NCI-H510A (cell line): Measurements from ENCODE around the gene SPDYE6.
"Not testable (repeated sequence)": the region's sequence is repeated elsewhere in the genome, so short reads cannot be mapped to it uniquely, and the experiment has no call there.

Experiments
- DNase-seq: peaks from one replicate; lab custom pipeline; 2025; lab: John Stamatoyannopoulos, UW

Gene SPDYE6, protein sequence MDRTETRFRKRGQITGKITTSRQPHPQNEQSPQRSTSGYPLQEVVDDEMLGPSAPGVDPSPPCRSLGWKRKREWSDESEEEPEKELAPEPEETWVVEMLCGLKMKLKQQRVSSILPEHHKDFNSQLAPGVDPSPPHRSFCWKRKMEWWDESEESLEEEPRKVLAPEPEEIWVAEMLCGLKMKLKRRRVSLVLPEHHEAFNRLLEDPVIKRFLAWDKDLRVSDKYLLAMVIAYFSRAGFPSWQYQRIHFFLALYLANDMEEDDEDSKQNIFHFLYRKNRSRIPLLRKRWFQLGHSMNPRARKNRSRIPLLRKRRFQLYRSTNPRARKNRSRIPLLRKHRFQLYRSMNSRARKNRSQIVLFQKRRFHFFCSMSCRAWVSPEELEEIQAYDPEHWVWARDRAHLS

DNA sequence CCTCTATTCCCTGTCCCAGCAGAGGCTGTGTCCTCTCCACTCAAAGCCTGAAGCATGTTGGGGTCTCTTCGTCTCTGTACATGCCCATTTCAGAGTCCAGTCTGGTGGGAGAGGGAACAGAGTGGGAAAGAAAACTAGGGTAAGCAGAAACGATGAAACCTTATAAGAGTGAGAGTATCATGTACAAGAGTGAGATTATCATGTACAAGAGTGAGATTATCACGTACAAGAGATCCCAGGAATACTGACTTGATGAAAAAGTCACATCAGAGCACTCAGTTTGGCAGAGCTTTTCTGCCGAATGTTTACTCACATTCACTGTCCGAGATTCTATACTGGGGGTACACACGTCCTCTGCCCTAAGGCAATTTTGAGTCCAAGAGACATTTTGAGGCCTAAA lies at the start of gene SPDYE6:
SPDYE6 (minus strand) TSS at position 101 of the 400 bp plus-strand sequence. CDS start 421 bp downstream, outside the sequence.
- DNase-seq = not testable (repeated sequence)

DNA sequence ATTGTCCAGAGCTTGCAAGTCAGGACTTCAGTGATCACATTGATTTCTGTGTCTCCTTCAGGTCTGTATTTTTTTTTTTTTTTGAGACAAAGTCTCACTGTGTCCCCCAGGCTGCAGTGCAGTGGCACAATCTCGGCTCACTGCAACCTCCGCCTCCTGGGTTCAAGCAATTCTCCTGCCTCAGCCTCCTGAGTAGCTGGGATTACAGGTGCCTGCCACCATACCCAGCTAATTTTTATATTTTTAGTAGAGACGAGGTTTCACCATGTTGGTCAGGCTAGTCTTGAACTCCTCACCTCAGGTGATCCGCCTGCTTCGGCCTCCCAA lies 48.6 kb upstream of the SPDYE6 start:
- DNase-seq = not testable (repeated sequence)

DNA sequence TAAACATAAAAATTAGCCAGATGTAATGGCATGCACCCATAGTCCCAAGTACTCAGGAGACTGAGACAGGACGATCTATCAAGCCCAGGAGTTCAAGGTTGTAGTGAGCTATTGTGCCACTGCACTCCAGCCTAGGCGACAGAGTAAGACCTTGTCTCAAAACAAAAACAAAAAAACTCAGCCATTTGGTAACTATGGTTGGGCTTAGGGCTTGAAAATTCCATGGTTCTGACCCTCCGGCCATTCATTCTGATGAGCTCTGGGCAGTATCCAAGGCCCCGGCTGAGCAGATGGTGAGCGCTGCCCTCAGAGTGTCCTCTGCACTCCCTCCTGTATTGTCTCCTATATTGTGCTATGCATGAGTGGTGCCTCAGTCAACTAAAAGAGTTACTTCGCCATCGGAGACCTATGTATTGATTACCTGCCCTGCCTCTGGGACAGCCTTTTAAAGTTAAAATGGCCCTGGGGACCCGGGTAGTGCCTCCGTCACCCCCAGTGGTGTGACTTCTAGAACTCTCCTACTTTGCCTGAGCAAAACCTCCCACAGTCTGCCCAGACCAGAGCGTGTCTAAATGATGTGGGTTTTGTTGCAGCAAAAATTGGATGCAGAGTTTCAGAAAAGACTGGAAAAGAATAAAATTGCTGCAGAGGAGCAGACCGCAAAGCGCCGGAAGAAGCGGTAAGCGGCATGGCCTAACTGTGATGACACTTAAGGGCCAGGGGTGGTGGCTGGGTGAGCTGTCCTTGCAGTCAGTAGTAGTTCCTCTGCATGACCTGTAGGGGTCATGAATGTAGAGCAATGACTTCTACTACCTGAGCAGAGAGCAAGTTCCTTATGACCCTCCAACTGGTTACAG lies 48.0 kb upstream of the SPDYE6 start:
- peak; percentile 7 for DNase-seq

DNA sequence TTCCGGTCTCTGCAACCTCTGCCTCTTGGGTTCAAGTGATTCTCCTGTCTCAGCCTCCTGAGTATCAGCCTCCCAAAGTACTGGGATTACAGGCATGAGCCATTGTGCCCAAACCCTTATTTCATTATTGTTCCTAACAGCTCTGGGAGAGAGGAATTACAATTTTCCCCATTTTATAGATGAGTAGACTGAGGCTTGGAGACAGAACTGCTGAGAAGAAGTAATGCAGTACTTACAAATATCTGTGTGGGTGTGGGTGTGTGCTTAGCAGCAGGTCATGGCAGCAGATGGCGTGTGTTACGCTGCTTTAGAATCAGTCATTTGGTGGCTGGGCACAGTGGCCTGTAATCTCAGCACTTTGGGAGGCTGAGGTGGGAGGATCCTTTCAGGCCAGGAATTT lies 47.3 kb upstream of the SPDYE6 start:
- no peak for DNase-seq

DNA sequence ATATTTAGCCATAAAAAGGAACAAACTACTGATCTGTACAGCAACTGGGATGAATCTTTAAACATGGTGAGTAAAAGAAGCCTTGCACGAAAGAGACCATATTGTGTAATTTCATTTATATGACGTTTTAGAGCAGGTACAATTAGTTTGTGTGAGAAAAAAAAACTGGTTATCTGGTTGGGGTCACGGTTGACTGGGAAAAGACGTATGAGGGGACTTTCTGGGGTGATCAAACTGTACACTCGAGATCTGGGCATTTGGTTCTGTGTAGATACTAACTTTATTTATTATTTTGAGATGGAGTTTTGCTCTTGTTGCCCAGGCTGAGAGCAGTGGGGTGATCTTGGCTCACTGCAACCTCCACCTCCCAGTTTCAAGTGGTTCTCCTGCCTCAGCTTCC lies 44.1 kb upstream of the SPDYE6 start:
- no peak for DNase-seq

DNA sequence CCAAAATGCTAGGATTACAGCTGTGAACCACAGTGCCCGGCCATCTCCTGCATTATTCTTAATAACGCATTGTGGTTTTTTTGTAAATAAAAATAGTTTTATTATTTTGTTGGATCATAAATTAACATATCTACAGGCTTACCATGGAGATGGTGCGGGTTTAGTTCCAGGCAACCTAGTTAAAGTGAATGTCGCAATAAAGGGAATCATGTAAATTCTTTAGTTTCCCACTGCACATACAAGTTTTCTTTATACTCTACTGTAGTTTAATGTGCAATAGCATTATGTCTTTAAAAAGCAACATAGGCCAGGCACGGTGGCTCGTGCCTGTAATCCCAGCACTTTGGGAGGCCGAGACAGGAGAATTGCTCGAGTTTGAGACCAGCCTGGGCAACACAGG lies 42.3 kb upstream of the SPDYE6 start:
- DNase-seq = no peak

DNA sequence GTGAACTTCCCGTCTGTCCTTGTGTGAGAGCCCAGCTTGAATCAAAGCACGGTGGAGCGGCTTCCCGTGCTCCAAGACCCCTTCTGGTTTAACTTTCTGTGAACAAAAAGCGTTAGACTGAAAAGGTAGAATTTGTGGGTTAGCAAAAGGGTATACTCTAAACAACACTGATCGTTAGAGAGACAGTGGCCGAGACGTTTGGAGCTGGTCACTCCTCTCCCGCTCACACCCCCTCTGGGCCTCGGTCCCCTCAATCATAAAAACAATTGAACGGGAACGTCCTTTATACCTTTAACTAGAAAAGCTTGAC lies 40.4 kb upstream of the SPDYE6 start:
- DNase-seq = no peak

DNA sequence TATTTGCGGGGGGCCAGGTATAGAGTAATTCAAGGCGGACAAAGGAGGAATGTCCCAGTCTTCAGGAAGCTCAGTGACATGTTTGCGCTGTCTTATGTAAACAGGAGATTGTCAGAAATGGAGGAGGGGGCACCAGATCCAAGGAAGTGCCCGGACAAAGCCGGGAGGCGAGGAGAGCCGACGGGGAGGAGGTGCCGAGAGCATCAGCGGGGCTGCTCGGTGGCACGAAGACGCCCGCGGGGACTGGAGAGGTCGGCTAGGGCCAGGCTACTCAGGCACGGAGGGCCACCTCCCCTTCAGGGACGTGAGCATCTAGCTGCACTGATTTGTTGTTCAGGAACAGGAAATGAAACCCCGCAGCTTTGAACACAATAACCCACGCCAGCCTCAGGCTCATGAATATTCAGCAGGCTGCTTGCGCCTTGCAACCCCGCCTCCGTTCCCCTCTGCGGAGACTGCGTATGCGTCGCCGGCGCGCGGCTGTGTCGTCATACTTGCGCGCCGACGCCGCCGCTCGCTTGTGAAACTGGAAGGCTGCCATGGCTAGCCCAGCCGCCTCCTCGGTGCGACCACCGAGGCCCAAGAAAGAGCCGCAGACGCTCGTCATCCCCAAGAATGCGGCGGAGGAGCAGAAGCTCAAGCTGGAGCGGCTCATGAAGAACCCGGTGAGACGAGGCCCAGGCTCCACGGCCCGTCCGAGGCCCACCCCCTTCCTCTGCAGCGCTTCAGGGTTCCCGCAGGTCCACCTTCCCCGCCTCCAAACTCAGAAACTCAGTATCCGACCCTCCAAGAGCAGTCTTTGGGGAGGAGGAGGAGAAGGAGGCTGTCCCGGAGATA lies 39.8 kb upstream of the SPDYE6 start, which contains the start of gene PRKRIP1:
PRKRIP1 (plus strand) TSS at position 491 of the 837 bp plus-strand sequence; CDS start at position 540, 49 bp downstream.
- DNase-seq = peak; percentile 78

DNA sequence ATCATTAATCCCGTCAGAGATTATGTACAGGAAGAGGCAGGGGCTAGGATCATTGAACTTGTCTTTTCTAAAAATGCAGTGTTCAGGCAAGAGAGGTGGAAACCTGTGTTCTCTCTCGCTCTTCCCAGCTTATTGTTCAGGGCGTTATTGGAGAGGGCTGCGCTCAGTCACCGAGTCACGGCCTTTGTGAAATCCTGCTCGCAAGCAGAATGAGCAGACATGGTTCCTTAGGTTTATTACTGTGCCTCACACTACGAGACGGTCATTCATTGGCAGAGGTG lies 39.3 kb upstream of the SPDYE6 start:
- no peak for DNase-seq

DNA sequence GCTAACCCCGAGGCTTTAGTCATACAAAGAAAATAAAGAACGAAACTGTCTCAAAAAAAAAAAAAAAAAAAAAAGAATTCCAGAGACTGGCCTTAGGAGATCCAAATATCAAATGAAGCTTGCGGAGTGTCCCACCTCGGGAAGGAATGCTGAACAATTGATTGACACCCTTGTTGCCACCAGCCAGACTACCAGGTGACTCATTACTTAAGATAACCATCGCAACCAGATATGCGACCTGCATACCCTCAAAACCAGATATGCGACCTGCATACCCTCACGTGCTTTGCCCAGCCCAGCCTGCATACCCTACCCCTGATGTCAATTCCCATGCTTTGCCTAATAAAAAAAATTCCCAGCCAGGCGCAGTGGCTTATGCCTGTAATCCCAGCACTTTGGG lies 37.2 kb upstream of the SPDYE6 start:
- no peak for DNase-seq

DNA sequence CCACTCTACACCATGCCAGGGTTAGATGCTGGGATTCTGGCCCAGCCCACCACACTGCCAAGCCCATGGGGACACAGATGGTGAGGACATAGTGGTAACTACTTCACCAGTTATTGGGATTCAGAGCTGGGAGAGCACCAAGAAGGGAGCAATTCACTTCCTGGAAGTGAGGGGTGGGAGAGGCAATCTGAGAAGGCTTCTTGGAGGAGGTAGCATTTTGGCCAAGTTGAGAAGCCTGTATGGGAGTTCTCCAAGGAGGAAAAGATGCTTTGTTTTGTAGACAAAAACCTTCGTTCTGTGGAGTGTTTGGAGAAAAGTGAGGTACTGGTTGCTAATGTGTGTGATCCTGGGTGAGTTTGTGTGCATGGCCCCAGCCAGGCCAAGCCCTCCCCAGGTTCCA lies 36.1 kb upstream of the SPDYE6 start:
- DNase-seq = no peak

DNA sequence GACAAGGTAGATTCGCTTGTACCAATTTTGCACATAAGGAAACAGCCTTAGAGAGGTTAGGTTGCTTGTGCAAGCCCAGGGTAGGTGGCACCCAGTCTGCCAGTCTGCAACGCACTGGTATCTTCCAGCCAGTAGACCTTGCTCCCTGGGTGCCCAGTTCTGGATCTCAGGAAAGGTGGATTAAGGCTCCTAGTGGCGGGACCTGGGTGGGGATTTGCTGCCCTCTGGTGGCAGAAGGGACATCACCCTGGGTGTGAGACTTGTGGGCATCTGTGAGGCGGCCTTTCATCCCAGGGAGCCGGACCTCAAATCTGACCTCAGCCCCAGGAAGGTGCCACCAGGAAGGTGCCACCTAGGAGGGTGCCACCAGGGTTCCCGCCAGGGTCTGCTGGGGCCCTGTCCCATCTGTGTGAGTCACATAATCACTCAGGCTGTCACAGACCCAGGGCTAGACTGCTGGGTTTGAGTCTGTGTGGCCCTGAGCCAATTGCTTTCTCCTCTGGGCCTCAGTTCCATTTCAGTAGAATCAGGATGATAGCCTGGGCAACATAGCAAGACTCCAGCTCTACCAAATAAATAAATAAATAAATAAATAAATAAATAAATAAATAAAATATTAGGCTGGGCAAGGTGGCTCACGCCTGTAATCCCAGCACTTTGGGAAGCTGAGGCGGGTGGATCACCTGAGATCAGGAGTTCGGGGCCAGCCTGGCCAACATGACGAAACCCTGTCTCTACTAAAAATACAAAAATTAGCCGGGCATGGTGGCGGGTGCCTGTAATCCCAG lies 34.6 kb upstream of the SPDYE6 start:
- peak; percentile 13 for DNase-seq

DNA sequence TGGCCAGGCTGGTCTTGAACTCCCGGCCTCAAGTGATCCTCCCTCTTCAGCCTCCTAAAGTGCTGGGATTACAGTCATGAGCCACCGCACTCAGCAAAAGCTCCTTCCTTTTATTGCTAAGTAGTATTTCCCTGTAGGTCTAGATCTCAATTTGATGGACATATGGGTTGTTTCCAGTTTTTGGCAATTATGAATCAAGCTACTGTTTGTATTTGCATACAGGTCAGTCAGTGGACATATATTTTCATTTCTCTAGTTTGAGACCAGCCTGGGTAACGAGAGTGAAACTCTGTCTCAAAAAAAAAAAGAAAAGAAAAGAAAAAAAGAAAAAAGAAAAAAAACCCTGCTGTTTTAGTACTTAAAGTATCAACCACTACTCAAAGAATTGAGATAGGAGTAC lies 33.6 kb upstream of the SPDYE6 start:
- no peak for DNase-seq

DNA sequence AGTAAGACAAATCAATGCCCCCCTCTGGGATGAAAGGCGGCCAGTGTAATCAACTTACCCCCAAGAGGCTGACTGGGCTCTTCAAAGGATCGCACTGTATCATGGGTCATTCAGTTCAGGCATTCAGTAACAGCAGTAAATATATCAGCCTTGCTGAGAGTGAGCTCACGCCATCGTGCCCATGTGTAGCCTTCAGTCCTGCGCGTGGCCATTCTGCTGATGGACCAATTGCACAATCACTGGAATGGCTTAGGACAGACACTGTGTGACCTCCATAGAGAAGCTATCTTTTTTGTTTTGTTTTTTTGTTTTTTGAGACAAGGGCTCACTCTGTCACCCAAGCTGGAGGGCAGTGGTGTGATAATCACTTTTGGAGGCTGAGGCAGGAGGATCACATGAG lies 30.8 kb upstream of the SPDYE6 start:
- DNase-seq = no peak

DNA sequence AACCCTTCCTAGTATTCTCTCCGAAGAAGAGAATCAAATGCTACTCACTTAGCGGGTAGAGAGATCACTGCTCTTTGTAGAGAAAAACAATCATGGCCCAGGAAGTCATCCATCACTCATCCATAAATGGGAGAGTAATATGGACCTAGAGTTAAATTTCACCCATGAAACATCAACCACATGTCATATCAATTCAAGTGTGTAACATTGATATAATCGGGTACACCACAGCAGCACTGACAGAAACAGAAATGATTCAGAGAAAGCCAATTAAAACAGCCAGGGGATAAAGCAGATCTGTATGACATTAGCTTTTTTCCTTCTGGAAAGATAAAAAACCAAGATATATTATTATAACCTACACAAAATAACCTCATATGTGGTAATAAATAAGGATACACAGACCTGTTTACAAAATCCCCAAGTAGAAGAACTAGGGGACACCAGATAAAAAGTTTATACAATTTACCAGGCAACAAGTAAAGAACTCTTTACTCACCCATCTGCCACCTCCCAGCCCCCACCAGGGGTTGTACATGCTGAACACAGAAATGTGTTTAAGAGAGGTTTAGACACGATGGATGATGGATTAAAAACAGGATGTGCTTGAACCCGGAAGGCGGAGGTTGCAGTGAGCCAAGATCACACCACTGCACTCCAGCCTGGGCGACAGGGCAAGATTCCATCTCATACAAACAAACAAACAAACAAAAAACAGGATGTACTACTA lies 25.6 kb upstream of the SPDYE6 start:
- not testable (repeated sequence) for DNase-seq

DNA sequence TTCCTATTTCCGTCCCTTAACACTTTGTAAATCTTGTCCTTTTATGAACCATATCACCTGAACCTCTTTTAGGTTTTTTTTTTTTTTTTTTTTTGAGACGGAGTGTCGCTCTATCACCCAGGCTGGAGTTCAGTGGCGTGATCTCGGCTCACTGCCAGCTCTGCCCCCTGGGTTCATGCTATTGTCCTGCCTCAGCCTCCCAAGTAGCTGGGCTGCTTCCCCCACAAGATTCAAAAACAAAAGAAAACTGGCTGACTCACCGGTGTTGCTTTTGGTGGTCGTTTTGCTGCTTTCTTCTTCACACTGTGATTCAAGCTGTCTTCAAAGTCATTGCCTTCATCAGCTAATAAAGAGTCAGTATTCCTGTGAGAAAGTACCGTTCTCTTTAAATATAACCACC lies 24.6 kb upstream of the SPDYE6 start:
- not testable (repeated sequence) for DNase-seq

DNA sequence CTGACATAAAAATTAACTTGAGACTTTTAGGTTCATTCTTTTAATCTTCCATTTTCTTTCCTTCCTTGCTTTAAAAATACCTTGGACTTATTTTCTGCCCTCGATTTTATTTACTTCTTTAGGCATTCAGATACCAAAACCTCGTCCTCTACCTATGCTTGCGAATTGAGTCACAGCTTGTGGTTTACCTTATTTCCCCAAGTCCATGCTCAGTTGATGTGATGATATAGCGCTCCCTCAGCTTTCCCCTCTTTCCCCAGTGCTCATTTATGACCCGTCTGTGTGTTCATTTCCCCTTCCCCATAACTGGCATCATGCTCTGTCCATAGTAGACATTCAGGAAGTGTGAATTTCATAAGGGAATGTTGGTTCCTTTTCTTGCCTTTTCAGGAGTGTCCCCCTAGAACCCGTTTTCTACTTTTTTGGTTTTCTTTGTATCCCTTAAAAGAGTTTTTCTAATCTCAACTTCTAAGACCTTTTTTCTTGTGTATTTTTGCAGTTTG lies 20.8 kb upstream of the SPDYE6 start:
- no peak for DNase-seq

DNA sequence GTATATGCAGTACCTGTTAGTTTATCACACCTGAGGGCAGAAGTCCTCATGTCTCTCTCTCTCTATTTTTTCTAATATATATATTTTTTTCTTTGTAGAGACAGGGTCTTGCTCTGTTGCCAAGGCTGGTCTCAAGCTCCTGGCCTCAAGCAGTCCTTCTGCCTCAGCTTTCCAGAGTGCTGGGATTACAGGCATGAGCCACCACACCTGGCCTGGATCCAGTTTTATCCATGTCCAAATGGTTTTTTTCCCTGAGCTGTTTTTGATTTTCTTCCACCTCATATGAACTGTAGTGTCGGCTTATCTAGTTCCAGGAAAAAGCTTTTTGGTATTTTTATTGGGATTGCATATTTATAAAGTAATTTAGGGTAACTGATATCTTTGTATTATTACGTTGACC lies 16.6 kb upstream of the SPDYE6 start:
- not testable (repeated sequence) for DNase-seq

DNA sequence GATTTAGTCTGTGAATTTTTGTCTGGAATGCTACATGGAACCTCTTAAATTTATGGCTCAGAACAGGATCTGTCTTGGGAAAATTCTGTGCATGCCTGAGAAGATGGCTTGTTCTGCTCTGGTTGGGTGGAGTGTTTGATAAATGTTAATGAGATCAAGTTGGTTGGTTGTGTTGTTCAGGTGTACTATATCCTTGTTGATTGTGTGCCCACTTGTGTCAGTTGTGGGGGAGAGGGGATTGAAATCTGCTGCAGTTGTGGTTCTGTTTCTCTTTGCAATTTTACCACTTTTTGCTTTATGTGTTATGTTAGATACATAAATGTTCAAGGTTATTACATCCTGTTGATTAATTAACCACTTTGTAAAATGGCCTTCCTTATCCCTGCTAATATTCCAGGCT lies 13.8 kb upstream of the SPDYE6 start:
- not testable (repeated sequence) for DNase-seq

DNA sequence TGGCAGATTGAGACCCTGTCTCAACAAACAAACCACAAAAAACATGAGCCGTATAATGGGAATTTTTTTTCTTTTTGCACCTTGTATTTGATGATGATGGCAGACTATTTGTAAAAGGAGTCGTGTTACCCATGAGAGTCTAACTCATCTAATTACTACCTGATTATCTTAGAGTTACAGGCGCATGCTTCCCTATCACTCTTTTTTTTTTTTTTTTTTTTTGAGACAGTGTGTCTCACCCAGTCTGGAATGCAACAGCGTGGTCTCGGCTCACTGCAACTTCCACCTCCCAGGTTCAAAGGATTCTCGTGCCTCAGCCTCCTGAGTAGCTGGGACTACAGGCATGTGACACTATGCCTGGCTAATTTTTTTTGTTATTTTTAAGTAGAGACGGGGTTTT lies 9.1 kb upstream of the SPDYE6 start:
- DNase-seq = not testable (repeated sequence)

DNA sequence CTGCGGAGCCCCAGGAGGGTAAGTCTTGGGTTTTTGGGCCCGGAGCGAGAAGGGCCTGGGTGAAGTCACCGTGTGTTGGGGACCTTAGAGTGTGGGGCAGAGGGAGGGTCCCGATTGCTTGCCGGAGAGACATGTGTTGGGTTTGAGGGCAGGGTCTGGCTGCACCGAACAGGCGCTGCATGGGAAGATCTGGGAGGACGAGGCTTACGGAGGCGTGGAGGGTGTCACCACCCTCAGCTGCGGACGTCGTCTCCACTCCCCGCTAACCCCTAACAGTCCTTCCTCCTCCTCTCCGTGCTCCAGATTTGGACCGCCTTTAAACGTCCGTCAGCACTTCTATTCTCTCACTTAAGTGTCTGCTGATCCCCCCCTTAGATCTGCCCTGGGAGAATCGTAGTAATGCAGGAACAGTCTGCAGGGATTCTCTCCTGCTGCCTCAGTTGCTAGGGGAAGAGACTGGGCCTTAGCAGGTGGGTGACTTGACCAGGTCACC lies 8.2 kb upstream of the SPDYE6 start:
- not testable (repeated sequence) for DNase-seq
